22Rv1 (cell line): ENCODE results near the gene LRRC61.
"Not testable (repeated sequence)": the region's sequence is repeated elsewhere in the genome, so short reads cannot be mapped to it uniquely, and the experiment has no call there.

ENCODE experiments used
- CTCF ChIP-seq: fragments of 450-650 bp; IDR thresholded peaks from 2 replicates; pipeline ENCODE4 v1.5.1; 2017; ENCODE audit warnings: mild to moderate bottlenecking
- ZFX ChIP-seq: fragments of 450-650 bp; IDR thresholded peaks from 2 replicates; pipeline ENCODE4 v1.6.1; 2017; ENCODE audit warnings: antibody characterized with exemption, borderline replicate concordance

- TF ChIP-seq CTCF, ZFX: not testable (repeated sequence)
Observed at GRCh38 chr7:150316987-150317386, 6.2 kb upstream of the LRRC61 start.
